ENCODE data around the gene ITGA2.

GRCh38 chr5:53112909-53113308, 123.8 kb downstream of the ITGA2 start:
- TF ChIP-seq POLR2AphosphoS5 (IDR thresholded peaks at IDR 0.05; ENCODE audit: low read depth, low read length) (no peak), POLR2A (IDR thresholded peaks at IDR 0.05; ENCODE audit: low read depth, low read length) (no peak), TAF1 (IDR thresholded peaks at IDR 0.05; ENCODE audit: borderline replicate concordance, low read depth, low read length) (no peak)
